AG08396 (cell line): ENCODE measurements around the gene PPFIA2.
"Not testable (repeated sequence)": the region's sequence is repeated elsewhere in the genome, so short reads cannot be mapped to it uniquely, and the experiment has no call there.

Experiments
- DNase-seq: peaks from one replicate; pipeline ENCODE4 v3.0.0; 2012; ENCODE audit warnings: low spot score, mixed read lengths

Gene PPFIA2

DNA sequence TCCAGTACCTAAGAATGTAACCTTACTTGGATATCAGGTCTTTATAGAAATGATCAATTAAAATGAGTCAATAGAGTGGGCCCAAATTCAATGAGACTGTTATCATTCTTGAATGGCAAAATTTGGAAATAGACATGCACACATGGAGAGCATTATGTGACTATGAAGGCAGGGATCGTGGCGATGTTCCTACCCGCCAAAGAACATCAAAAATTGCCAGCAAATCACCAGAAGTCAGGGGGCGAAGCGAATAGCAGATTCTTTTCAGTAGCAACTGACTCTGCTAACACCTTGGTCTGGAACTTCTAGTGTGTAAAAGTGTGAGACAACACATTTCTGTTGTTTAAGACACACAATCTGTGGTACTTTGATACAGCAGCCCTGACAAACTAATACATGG is 488.8 kb downstream of the PPFIA2 start:
- DNase-seq: no peak

DNA sequence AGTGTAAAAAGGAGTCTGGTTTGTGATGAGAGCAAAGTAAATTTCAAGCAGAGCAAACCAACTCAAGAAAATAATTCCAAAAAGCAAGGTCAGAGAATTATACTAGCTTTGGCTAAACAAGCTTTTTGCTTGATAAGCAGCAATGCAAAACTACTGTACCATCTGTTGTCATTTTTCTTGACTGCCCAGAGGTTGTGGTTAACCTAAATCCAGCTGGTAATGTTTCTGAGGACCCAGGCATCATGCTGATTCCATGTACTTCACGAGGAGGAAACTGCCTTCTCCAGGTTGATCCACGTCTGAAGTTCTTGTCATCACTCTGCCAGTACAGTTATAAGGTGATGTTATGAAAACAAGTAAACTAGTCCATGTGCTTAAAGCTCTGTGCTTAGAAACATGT is 496.1 kb downstream of the PPFIA2 start:
- DNase-seq: no peak

DNA sequence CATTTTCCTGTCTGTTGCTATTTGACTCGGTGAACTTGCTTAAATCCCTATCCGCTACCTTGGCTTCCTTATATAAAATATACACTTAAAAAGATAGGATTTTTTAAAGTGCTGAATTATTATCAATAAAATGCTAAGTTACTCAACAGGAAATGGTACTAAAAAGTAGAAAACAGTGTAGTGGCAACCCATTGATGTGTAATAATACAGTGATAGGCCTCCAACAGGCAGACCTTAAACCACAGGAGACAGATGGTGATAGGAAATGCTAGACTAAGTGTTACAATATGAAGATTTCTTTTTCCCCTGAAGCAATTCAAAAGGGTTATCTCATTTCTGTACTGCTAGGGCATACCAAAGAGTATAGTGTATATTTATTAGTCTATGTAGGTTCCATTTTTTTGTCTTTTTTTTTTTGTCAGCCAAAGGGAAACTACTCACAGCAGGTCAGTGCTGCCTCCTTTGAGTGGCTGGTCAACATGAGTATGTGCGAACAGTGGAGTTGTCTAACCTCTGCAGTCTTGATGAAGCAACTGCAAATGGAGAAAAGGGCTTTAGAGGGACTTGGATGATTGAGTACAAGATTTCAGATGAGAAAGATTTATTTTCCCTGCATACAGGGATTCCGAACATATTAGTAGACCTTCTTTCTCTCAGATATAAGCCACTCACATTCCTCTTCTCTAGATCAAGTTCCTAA is 497.5 kb downstream of the PPFIA2 start:
- no peak for DNase-seq

DNA sequence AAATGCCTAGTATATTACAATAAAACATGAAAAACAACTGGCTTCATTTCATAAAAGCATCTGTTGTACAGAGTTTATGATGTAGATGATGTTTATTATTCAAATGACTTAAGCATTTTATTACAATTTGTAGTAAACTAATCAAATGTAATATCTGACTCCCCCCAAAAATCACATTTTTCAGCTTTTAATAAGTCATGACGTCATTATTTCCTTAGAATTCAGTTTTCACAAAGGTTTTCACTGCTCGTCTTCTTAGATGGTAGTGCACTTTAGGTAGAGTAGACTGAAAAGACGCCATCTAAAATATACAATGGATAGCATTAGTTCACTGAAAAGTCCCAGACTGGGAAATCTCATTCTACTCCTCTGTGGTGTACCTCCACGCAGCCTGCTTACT is 499.8 kb downstream of the PPFIA2 start:
- DNase-seq: no peak

DNA sequence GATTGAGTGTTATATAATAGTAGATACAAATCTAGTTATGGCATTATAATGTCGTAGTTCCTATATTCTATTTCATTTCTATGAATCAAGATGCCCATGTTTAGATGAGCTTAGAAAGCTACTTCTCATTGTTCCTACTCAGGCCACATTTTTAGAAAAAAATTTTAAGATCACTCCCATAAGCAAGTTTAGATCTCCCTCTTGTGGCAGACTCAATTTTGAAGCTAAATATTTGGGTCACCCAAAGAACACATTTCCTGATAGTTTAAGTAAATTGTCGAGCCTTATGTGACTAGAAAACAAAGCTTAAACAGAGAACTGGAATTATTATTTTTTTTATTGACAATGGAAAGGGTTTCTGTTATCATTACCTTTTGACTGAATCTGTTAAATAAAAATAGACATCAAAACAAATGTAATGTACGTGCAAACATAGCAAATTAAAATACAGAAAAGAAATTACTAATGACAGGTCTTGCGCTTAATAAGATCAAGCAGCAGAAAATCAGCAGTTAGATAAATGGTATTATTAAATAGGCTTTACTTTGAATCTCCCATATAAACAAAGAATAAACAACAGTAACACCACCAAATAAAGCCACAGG is 501.1 kb downstream of the PPFIA2 start:
- DNase-seq: peak; percentile 9

DNA sequence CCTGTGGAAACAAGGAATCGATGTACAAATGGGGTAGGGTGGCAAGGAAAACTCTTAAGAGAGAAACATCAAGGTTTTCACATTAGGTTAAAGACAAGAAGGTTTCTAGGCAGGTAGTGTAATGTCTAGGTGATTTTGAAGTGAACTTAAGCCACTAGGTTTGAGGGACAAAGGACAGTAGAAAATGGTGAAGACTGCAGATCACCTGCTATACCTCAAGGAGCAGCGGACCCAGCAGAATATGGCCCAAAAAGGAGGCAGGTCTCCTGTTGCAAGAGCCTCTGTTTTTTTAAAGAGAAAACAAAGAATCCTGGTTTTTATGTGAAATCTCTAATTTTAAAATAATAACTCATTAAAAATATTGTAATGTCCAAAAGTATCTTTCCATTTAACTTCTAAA is 503.2 kb downstream of the PPFIA2 start:
- DNase-seq: no peak

DNA sequence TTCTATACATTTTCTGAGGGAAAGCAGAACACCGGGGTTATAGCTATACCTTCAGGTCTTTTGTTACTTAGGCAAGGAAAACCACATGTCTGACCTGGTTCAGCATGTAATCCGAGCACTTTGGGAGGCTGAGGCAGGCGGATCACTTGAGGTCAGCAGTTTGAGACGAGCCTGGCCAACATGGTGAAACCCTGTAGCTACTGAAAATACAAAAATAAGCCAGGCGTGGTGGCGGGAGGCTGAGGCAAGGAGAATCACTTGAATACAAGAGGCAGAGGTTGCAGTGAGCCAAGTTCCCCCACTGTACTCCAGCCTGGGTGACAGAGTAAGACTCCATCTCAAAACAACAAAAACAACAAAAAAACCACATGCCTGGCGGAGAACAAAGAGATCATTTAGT is 503.7 kb downstream of the PPFIA2 start:
- DNase-seq: no peak

DNA sequence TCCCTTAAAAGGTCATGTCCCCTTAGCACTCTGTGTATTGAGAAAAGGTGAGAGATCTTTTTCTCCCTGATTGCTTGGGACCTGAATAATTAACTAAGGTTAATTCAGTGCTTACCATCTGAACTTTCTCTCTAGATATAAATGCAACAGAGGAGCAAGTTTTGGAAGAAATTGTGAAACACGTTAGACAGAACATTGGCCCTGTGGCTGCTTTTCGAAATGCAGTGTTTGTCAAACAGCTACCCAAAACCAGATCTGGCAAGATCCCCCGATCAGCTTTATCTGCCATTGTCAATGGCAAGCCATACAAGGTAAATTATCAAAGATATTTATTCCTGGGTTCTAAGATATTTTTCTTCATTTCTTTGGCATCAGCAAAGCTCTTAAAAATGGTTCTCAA is 505.8 kb downstream of the PPFIA2 start:
- no peak for DNase-seq

DNA sequence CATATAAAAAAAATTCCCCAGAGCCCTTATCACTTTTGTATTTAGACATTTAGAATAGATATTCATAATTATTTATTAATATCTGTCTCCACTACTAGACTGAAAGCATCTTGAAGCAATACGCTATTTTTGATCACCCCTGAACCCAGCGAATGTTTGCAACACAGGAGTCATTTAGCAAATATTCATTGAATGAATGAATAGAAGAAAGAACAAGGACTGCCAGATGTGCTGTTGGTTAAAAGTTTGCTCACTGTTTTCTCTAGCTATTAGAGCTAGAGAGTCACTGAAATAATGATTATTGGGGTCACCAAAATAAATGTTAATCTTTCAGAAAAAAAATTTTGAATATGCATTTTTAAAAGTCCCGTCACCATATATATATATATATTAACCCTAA is 506.9 kb downstream of the PPFIA2 start:
- DNase-seq: no peak

DNA sequence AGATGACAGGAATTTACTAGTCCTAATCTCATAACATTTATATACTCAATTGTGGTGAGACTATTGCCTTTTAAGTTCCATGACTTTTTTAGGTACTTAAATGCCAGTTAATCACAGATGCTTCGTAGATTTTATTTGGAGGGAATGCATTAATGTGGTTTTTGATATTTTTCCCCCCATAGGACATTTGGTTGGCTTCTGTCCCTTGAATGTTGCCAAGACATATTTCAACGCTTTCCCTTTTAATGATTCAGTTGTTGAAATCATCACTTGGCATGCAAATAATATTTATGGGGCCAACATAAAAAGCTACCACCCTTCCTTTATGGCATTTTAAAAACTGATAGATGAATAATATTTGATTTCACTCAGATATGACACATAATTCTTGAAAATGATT is 509.2 kb downstream of the PPFIA2 start:
- no peak for DNase-seq

DNA sequence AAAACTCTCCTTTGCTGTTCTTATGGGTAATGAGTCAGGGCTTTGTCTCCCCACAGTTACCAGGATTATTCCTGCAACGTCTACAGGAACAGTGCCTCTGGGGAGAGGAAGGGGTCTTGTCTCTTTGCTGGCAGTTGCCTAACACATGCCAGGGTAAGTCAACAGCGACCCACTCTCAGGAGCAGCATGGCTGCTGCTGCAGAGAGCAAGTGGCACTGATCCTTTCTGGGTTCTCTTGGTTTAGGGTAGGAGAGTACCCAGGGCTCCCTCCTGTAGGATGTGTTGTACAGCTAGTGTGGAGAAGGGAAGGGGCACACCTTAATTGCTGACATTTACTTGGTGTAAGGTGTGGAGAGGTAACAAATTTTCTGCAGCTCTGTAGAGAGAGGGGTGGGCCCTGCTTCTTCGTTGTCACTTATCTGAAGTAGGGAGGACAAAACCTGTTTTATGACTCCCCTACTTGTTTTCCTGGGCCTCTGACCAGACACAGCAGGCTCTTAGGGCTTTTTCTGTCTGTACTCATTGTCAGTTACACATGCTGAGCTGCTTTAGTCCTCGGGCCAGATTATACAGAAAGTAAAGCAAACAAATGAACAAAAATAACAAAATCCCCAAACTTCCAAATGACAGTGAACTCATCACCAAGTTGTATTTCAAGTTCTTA is 513.1 kb downstream of the PPFIA2 start:
- no peak for DNase-seq

DNA sequence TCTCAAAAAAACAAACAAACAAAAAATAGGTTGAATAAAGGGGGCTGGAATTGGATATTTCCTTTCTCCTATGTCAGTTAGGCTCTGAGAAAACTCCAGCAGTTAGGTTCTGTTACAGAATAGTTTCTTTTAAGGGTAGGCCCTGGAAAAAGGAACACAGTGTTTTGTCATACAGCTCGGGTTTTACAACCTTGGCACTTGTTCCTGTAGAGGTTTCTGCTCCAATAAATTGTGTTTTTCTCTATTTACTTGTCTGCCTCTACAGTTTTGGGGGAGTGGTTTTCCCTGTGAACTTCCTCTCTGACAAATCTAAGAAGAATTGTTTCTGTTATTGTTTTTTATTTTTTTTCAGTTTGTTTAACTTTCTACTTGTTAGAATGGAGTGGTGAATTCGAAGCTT is 513.7 kb downstream of the PPFIA2 start:
- no peak for DNase-seq

DNA sequence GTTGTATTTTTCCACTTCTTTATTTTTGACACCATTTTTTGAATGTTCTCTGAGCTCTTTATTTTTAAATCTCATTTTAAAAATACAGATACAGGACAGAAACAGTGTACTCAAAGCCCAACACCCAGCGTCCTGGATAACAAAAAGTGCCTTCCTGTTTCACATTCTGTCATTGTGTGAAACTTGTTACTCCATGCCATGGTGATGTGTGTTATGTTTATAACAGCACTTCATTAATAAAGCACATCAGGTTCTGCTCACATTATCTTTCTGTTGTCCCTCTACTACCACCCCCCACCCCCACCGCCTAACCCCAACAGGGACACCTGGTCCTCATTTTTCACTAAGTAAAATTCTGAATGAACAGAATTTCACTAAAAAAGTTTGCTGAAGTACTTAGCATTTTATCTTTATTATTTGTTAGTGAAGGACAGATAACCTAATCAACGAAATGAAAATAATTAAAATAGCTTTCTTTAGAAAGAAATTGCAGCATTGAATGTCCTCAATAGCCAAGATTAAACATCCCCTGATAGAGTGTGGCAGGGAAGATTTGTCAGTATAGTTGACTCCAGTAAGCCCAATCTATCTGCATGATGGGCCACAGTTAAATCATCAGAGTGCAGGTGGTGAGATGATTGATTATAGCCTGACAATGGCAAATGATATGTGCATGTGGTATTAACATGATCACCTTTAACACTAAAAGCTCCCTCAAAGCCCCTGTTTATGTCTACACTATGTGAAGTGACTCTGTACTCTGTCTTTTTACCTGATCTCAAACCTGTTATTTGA is 527.4 kb downstream of the PPFIA2 start:
- DNase-seq: no peak

DNA sequence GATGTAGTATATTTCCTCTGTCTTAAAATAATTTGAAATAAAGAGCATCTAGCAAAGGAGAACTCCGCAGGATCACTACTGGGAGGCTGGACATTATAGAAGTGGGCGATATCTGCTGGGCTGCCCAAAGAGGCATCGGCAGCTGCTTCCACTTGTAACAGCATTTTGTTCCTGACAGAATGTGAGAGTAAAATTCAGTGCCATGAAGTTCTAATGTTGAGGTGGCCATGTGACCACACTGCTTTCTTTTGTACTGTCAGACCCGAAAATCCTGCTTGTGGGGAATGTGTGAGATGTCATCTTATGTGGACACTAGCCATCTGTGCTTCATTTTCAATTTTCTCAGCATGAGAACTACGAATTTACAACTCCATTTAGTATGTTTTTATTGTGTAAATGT is 529.4 kb downstream of the PPFIA2 start:
- no peak for DNase-seq

DNA sequence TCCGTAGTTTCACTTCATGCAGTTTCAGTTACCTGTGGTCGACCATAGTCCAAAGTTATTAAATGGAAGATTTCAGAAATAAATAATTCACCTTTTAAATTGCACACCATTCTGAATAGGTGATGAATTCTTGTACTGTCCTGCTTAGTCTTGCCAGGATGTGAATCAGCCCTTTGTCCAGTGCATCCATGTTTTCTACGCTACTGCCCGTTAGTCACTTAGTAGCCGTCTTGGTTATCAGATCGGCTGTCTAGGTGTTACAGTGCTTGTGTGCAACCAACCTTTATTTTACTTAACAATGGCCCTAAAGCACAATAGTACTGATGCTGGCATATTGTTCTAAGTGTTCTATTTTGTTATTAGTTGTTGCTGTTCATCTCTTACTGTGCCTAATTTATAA is 534.5 kb downstream of the PPFIA2 start:
- DNase-seq: no peak

DNA sequence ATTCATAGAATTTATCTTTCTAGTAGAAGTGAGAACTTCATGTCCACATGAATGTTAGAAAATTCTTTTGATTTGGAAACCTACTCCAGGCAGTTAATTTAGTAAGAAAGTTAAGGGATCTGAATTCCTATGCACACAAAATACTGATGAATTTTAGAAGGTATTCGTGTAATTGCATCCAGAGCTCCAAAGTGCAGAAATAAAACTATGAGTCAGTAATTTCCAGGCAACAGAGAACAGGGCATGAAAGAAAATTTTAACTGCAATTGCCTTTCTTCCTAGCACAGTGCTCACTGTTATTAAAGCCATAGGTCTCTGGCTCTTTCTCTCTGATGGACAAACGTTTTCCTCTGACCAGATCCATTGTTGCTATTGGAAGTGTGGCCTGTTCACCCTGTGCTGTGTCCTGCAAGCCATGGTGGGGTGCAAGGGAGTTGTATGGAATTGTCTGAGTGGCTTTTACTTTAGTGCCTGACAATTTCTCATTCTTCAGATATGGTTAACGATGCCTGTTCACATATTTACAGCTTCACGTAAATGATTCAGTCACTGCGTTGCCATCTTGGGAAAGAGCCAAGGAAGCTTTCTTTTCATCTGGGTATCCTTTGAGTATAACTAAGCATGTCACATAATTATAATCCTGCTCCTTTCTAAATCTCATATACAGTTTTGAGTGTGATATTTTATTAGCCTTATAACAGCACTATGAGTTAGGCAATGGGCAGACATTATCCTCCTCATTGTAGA is 536.1 kb downstream of the PPFIA2 start:
- DNase-seq: no peak

DNA sequence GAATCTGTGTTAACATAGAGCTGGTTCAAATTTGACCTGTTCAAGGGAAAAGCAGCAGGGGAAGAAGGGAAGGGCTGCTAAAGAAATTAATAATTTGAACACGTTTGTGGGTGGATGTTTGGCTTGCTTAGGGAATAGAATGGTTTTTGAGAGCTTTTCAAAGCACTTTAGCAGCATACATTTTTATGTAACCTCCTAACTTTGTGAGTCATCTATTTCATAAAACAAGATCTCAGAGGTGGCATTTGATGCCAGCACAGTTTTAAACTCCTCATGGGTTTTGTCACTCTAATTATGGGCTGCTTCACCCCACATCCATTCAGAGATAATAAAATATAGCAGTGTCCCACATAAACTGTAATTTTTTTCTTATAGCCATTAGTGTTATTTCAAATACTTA is 537.5 kb downstream of the PPFIA2 start:
- no peak for DNase-seq

DNA sequence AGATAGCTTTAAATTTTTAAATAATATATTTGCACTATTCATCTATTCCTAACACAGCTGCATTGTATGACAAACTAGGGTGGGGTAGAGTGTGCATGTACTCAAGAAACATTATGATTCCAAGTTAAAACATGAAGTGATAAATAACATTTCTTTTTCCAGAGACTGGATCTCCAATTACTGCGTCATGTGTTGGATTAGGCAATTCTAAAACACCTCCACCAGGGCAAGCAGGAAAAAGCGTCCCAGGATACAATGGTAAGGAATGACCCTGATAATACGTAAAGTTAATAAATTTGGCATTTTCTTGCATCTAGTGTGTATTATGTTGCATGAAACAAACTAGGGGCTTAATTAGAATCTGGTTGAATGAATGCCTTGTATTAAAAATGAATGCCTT is 542.4 kb downstream of the PPFIA2 start:
- DNase-seq: no peak

DNA sequence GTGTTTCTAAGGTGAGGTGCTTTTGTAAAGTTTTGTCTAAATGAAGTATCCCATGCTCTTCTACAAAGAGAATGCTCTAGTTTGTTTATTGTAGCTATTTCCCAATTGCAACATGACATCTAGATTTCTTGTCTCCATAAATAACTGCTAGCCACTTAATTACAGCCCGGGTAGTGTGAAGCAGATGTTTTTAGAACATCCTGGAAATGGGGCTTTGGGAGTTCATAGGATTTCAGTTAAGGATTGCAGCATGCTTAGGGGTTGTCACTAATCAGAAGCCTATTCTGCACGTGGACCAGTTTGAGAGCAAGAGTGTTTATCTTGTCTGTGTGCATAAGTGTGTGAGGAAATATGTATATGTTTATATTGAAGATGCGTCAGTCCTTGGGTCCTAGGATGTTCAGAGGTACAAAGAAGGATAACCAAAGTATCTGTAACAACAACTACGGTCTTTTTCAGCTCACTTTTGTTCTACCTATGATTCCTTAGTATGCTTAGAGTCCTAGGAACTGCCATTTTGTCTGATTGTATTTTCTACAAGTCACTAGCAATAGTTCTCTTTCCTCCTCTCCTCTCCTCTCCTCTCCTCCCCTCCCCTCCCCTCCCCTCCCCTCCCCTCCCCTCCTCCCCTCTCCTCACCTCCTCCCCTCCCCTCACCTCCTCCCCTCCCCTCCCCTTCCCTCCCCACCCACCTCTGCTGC is 546.0 kb downstream of the PPFIA2 start:
- no peak for DNase-seq

DNA sequence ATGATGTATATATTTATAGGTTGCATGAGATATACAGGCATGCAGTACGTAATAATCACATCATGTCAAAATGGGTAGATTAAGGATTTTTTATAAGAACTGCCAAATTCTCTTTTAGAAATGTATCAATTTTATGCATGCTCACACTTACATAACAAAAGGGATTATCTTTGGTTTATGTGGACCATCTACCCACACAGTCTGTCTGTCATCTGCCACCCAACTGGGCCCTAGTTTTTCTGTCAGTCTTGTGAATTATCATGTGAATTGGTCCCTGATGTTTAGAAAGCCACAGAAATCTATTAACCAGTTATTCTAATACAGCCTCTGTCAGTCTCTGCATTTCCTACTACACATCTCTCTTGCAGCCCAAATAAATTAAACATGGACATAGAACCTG is 547.8 kb downstream of the PPFIA2 start:
- no peak for DNase-seq

DNA sequence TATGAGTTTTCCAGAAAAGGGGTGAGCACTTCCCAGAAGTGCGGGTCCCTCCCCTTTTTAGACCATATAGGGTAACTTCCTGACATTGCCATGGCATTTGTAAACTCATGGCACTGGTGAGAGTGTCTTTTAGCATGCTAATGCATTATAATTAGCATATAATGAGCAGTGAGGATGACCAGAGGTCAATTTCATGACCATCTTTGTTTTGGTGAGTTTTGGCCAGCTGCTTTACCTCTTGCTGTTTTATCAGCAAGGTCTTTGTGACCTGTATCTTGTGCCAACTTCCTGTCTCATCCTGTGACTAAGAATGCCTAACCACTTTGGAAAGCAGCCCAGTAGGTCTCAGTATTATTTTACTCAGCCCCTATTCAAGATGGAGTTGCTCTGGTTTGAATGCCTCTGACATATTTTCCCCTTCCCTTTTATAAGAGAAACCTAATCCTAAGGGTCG is 549.4 kb downstream of the PPFIA2 start:
- not testable (repeated sequence) for DNase-seq
